HG03045 (cell line): ENCODE results near the gene NRIP3.

Experiments
- ATAC-seq: cut with Tn5 transposase; IDR thresholded peaks from one replicate; pipeline ENCODE4 v1.9.1; 2021; ENCODE audit warnings: mild to moderate bottlenecking, moderate library complexity; ENCODE audit not compliant: unreplicated experiment

The NRIP3 gene

DNA sequence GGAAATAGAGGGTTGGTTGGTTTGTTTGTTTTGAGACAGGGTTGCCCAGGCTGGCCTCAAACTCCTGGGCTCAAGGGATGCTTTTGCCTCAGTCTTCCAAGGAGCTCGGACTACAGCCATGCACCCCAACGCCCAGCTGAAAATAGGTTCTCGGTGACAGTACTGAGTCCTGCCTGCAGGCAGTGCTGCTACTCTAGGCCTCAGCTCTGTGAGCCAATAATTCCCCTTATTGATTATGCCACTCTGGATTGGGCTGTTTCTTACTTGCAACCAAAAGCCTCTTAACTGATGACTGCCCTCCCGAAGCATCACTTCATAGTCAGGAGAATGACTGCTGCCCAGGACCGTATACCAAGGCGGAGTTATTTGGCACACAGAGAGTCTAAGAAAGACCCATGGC is 69.9 kb downstream of the NRIP3 start:
- ATAC-seq, result no peak

DNA sequence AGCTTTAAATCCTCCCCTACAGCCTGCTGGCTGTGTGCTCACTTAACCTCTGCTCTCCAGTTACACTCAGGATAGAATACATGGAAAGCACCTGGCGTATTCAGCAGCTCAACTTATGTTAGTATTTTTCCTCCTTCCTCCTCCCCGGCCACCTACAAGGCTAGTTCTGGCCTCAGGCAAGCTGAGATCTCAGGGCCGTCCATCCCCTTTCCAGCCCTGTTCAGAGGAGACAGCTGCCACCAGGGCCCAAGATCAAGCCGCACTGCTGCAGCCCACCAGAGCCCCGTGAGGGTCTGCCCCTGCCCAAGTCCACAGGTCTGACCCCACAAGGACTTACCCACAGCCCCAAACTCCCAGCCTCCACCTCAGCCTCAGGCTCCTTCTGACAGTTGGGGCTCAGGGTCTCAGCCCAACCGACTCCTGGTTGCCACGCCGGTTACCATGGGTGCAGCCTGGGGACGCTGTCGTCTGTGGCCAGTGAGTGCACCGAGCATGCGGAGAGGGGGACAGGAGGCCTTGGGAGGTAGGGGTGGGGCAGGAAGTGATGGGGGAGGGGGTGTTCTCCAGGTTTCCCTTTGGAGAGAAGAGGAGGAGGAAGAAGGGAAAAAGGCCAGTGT is 71.1 kb downstream of the NRIP3 start, which contains the start of gene C11orf16:
Gene C11orf16, minus strand, starts transcription at position 384 of the 617 bp plus-strand sequence. CDS start 639 bp downstream, outside the sequence.
- ATAC-seq, result no peak
